ENCODE data around the gene ASAP2.
"Not testable (repeated sequence)": the region's sequence is repeated elsewhere in the genome, so short reads cannot be mapped to it uniquely, and the experiment has no call there.

Gene ASAP2

DNA sequence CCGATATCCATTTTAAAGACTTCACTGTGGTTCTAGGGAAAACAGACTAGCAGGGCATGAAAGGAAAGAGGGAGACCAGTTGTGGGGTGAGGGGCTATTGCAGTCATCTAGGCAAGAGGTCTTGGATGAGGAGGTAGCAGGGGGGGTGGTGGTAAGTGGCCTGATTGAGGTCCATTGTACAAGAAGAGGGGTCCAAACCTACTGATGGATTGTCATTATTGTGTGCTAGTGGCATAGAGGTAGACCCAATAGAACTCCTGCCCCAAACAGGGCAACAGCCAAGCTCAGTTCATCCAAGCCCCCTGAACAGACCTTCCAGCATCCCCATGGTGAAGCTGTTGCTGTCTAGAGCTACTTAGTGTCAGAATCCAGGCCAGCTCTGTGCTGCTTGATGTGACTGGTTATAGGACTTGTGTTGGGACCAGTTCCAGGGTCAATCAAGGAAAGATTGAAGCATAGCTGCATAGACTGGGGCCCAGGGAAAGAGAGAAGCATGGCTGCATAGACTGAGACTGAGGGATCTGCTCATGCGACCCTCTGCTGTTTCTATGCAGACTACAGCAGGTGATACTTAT is 7.0 kb downstream of the ASAP2 start:
- no peaks in the 10 kb centered on the region for H3K36me3 ChIP-seq (replicated peaks; ENCODE audit: insufficient read depth, low read length)
- 0 out of 2 replicates have a peak, but pooled peaks cover under 1% of the 10 kb centered on the region for H3K4me1 ChIP-seq (ENCODE audit: low read length)
- no peak overlapping the region for H3K27ac ChIP-seq (ENCODE audit: low read length)
- H3K4me3 ChIP-seq (ENCODE audit: low read length): no peak overlapping the region
- H3F3A ChIP-seq (ENCODE audit: insufficient read depth, low read length): no peaks in the 10 kb centered on the region
- no peak overlapping the region for H3K9ac ChIP-seq (ENCODE audit: low read length)
- no peak for TF ChIP-seq EZH2phosphoT487 (IDR thresholded peaks at IDR 0.05; ENCODE audit: low read length)
- H3K79me2 ChIP-seq (ENCODE audit: low read length): peaks cover 28% of the 10 kb centered on the region
- no peaks in the 10 kb centered on the region for H3K9me3 ChIP-seq (replicated peaks; ENCODE audit: insufficient read depth, low read length)
- H4K20me1 ChIP-seq (ENCODE audit: insufficient read depth, low read length): no peaks in the 10 kb centered on the region
- no peaks in the 10 kb centered on the region for H3K9me2 ChIP-seq (replicated peaks; ENCODE audit: insufficient read depth, low read length)
- H3K27me3 ChIP-seq (replicated peaks; ENCODE audit: insufficient read depth, low read length): no peaks in the 10 kb centered on the region
- no peak overlapping the region for H3K4me2 ChIP-seq (ENCODE audit: low read depth, low read length)
- no peak for DNase-seq
- no peak overlapping the region for H2AFZ ChIP-seq (ENCODE audit: low read length)

GRCh38 chr2:9214873-9215272 is 8.3 kb downstream of the ASAP2 start:
- no peak for DNase-seq
- Histone ChIP-seq H3K4me2 (ENCODE audit: low read depth, low read length) (no peak overlapping the region), H3K36me3 (replicated peaks; ENCODE audit: insufficient read depth, low read length) (no peaks in the 10 kb centered on the region), H2AFZ (ENCODE audit: low read length) (no peak overlapping the region), H3K4me1 (ENCODE audit: low read length) (no peaks in the 10 kb centered on the region), H3K27ac (ENCODE audit: low read length) (no peak overlapping the region), H3K9me3 (replicated peaks; ENCODE audit: insufficient read depth, low read length) (no peaks in the 10 kb centered on the region), H4K20me1 (ENCODE audit: insufficient read depth, low read length) (no peaks in the 10 kb centered on the region), H3K79me2 (ENCODE audit: low read length) (peaks cover 23% of the 10 kb centered on the region), H3F3A (ENCODE audit: insufficient read depth, low read length) (no peaks in the 10 kb centered on the region), H3K9me2 (replicated peaks; ENCODE audit: insufficient read depth, low read length) (no peaks in the 10 kb centered on the region), H3K27me3 (replicated peaks; ENCODE audit: insufficient read depth, low read length) (no peaks in the 10 kb centered on the region), H3K9ac (ENCODE audit: low read length) (no peak overlapping the region), H3K4me3 (ENCODE audit: low read length) (no peak overlapping the region)
- TF ChIP-seq EZH2phosphoT487 (IDR thresholded peaks at IDR 0.05; ENCODE audit: low read length) (no peak), CTCF (IDR thresholded peaks at IDR 0.05; ENCODE audit: low read length) (no peak), EZH2 (optimal IDR thresholded peaks at IDR 0.05; ENCODE audit: low read depth, low read length) (no peak)

DNA sequence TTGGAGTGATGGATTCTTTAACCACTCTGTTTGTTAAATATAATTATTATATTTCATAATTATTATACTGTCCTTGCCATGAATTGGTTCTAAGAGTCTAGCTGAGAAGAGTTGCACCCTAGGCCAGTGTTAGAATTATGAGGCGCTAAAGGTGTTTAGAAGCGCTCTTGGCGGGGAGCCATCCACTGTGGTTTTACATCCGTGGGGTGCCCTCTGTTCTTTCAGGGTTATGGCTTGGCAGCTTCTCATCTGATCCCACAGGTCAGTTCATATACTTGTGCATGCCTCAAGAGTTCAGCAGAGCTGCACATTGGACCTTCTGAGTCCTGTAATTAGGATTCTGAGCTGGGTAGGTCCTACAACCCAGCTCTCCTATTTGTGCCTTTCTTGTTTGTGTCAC is 9.1 kb downstream of the ASAP2 start:
- peaks cover 18% of the 10 kb centered on the region for H3K79me2 ChIP-seq (ENCODE audit: low read length)
- no peaks in the 10 kb centered on the region for H3K9me2 ChIP-seq (replicated peaks; ENCODE audit: insufficient read depth, low read length)
- H3K27me3 ChIP-seq (replicated peaks; ENCODE audit: insufficient read depth, low read length): no peaks in the 10 kb centered on the region
- H3K36me3 ChIP-seq (replicated peaks; ENCODE audit: insufficient read depth, low read length): no peaks in the 10 kb centered on the region
- DNase-seq: no peak
- no peak overlapping the region for H3K4me2 ChIP-seq (ENCODE audit: low read depth, low read length)
- H2AFZ ChIP-seq (ENCODE audit: low read length): no peak overlapping the region
- no peak for TF ChIP-seq CTCF (IDR thresholded peaks at IDR 0.05; ENCODE audit: low read length)
- no peak for TF ChIP-seq EZH2 (optimal IDR thresholded peaks at IDR 0.05; ENCODE audit: low read depth, low read length)
- TF ChIP-seq EZH2phosphoT487 (IDR thresholded peaks at IDR 0.05; ENCODE audit: low read length): no peak
- no peaks in the 10 kb centered on the region for H3K9me3 ChIP-seq (replicated peaks; ENCODE audit: insufficient read depth, low read length)
- H3K9ac ChIP-seq (ENCODE audit: low read length): no peak overlapping the region
- H3K4me3 ChIP-seq (ENCODE audit: low read length): no peak overlapping the region
- H3F3A ChIP-seq (ENCODE audit: insufficient read depth, low read length): no peaks in the 10 kb centered on the region
- no peak overlapping the region for H3K27ac ChIP-seq (ENCODE audit: low read length)
- H4K20me1 ChIP-seq (ENCODE audit: insufficient read depth, low read length): no peaks in the 10 kb centered on the region
- no peaks in the 10 kb centered on the region for H3K4me1 ChIP-seq (ENCODE audit: low read length)

GRCh38 chr2:9216143-9216542 is 9.5 kb downstream of the ASAP2 start:
- H3K27ac ChIP-seq (ENCODE audit: low read length); H3K9ac ChIP-seq (ENCODE audit: low read length); DNase-seq; H3F3A ChIP-seq (ENCODE audit: insufficient read depth, low read length); H3K4me2 ChIP-seq (ENCODE audit: low read depth, low read length); H3K36me3 ChIP-seq (replicated peaks; ENCODE audit: insufficient read depth, low read length); H3K4me3 ChIP-seq (ENCODE audit: low read length); H3K9me2 ChIP-seq (replicated peaks; ENCODE audit: insufficient read depth, low read length); H3K4me1 ChIP-seq (ENCODE audit: low read length); H3K9me3 ChIP-seq (replicated peaks; ENCODE audit: insufficient read depth, low read length); H3K27me3 ChIP-seq (replicated peaks; ENCODE audit: insufficient read depth, low read length); H2AFZ ChIP-seq (ENCODE audit: low read length); H4K20me1 ChIP-seq (ENCODE audit: insufficient read depth, low read length): not testable (repeated sequence)
- H3K79me2 ChIP-seq (ENCODE audit: low read length): peaks cover 18% of the 10 kb centered on the region
